ENCODE results near the gene CDCA3.

The CDCA3 gene

GRCh38 chr12:6853626-6854025, 2.5 kb upstream of the CDCA3 start:
- in situ Hi-C loops (cut with MboI; ENCODE audit: low sequenced_read_pairs), result no loop called here

GRCh38 chr12:6852651-6853354, 1.7 kb upstream of the CDCA3 start:
- in situ Hi-C loops (cut with MboI; ENCODE audit: low sequenced_read_pairs), result no loop called here

DNA sequence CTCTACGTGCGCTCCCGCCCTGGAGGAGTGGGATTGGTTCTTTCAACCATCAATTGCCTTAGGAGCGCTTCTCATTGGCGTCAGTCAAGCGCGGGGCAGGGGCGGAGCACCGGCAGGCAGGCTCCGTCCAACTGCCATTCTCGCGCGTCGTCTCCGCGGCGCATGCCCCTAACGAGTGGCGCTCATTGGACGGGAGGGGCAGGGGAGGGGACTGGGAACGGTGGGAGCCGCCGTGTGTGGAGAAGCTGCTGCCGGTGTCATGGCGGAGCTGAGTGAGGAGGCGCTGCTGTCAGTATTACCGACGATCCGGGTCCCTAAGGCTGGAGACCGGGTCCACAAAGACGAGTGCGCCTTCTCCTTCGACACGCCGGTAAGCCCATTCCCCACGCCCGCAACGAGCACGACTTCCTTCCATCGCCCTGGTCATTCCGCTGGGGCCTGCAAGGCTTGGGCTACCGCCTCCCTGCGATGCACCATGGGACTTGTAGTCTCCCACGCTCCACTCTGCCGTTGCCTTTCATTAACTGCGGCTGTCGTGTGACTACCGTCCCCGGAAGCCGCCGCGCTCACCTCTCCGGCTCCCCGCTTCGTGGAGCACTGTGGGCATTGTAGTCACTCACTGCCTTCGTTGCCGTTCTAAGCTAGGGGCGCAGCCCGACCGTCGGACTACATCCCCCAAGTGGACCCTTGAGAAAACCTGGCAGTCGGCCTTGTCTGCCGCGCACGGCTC, 1.0 kb upstream of the CDCA3 start, which contains the start of gene USP5:
USP5 (plus strand) TSS at position 230 of the 730 bp plus-strand sequence; CDS start at position 260, 30 bp downstream.
- in situ Hi-C loops (cut with MboI; ENCODE audit: low sequenced_read_pairs), result no loop called here

DNA sequence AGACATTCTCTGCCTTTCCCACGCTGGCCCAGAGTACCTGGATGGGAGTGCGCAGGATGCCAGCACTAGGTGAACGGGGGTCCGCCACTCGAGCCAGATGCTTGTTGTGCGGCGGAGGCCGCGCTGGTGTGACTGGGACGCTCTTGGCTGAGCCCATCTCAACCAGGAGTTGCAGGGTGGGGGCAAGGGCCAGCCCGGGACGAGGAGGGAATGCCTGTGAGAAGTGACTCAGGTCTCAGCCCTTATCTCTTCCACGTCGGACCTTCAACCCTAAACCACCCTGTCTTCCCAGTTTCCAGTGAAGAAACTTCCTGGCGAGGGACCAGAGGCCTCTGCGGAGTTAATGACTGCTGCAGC, 312 bp downstream of the CDCA3 start:
- in situ Hi-C loops (cut with MboI; ENCODE audit: low sequenced_read_pairs), result no loop called here

DNA sequence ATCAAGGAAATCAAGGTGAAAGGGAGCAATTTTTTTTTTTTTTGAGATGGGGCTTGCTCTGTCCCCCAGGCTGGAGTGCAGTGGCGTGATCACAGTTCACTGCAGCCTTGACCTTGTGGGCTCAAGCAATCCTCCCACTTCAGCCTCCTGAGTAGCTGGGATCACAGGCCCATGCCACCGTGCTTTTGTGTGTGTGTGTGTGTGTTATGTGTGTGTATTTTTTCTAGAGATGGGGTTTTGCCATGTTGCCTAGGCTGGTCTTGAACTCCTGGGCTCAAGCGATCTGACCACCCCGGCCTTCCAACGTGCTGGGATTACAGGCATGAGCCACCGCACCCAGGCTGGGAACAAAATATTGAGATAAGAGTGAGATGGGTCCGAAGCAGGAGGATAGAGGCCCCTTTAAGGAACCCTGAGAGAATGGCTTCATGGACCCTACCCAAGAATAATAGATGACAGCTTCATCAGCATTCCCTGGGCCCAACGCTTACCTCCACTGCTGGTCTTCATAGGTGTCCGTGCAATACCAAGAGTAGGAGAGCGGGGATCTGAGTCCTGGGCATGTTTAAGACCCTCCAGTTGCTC, 1.0 kb downstream of the CDCA3 start:
- in situ Hi-C loops (cut with MboI; ENCODE audit: low sequenced_read_pairs), result no loop called here

DNA sequence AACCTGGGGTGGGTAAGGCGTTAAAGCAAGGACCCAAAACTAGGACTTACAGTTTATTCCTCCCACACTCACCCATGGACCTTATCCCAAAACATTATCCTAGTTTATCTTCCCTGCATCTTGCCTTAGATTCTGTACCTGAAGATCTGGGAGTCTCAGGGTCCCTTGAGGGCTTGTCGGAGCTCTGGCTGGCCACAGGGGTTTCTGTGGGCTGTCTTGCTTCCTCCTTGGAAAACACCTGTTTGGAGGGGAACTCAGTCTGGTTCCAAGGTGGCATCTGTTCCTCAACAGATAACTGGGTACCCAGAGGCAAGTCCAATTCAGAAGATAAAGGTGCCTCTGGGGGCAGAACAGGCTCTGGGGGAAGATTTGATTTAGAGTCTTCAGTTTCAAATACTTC, 1.7 kb downstream of the CDCA3 start:
- in situ Hi-C loops (cut with MboI; ENCODE audit: low sequenced_read_pairs), result no loop called here

GRCh38 chr12:6847676-6848075, 3.4 kb downstream of the CDCA3 start:
- in situ Hi-C loops (cut with MboI; ENCODE audit: low sequenced_read_pairs), result no loop called here

DNA sequence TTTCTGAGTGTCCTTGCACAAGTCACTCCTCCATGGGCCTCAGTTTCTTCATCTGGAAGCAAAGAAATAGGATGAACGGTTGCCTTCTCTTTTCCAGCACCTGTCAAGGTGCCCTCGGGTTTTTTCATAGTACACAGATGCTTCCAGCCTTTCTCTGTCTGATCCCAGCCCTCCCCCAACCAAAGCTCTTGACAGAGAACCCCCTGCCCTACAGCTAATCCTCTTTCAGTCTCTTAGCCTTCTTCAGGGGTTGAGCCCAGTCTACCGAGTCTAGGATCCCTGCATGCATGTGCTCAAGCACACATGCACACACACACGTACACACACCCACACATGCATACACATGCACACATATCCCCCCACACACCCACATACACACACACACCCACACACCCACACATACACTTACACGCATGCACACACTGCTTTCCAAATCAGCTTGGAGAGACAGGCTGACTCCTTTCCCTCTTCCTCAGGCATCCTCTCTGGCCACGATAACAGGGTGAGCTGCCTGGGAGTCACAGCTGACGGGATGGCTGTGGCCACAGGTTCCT, 4.7 kb downstream of the CDCA3 start:
- in situ Hi-C loops (cut with MboI; ENCODE audit: low sequenced_read_pairs), result no loop called here

DNA sequence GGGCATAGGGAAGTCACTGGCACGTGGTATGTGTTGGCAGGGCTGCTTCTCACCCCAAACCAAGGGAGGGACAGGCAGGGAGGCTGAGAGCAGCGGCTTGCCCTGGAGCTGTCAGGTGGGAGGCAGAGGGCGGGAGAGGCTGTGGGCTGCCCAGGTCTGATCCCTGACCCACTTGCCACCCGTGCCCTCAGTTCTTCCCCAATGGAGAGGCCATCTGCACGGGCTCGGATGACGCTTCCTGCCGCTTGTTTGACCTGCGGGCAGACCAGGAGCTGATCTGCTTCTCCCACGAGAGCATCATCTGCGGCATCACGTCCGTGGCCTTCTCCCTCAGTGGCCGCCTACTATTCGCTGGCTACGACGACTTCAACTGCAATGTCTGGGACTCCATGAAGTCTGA, 5.7 kb downstream of the CDCA3 start:
- in situ Hi-C loops (cut with MboI; ENCODE audit: low sequenced_read_pairs), result no loop called here

DNA sequence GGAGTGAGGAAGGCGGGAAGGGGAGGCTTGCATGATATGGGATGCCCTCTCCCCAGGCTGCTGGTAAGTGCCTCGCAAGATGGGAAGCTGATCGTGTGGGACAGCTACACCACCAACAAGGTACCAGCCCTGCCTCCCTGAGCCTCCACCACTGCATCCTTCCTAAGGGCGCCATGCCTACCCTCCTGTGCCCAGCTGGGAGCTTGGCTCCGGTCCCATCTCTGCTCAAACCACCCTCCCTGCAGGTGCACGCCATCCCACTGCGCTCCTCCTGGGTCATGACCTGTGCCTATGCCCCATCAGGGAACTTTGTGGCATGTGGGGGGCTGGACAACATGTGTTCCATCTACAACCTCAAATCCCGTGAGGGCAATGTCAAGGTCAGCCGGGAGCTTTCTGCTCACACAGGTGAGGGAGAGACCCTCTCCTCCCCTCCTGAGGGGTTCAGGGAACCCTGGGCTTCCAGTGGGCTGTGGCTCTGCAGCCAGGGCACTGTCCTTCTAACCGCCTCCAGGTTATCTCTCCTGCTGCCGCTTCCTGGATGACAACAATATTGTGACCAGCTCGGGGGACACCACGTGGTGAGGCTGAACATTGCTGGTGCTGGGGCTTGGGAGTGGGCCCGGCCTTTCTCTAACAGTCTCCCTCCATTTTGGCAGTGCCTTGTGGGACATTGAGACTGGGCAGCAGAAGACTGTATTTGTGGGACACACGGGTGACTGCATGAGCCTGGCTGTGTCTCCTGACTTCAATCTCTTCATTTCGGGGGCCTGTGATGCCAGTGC, 7.8 kb downstream of the CDCA3 start:
- in situ Hi-C loops (cut with MboI; ENCODE audit: low sequenced_read_pairs), result no loop called here

- in situ Hi-C loops (cut with MboI; ENCODE audit: low sequenced_read_pairs), result no loop called here
Measured at GRCh38 chr12:6842075-6842474, 9.0 kb downstream of the CDCA3 start.

- in situ Hi-C loops (cut with MboI; ENCODE audit: low sequenced_read_pairs), result no loop called here
Measured at GRCh38 chr12:6840761-6841515, 10.1 kb downstream of the CDCA3 start, which contains the start of gene GNB3. GNB3 (plus strand) TSS chr12:6840925; CDS start chr12:6841288, 363 bp downstream.

GRCh38 chr12:6840330-6840729, 10.8 kb downstream of the CDCA3 start:
- in situ Hi-C loops (cut with MboI; ENCODE audit: low sequenced_read_pairs), result no loop called here

DNA sequence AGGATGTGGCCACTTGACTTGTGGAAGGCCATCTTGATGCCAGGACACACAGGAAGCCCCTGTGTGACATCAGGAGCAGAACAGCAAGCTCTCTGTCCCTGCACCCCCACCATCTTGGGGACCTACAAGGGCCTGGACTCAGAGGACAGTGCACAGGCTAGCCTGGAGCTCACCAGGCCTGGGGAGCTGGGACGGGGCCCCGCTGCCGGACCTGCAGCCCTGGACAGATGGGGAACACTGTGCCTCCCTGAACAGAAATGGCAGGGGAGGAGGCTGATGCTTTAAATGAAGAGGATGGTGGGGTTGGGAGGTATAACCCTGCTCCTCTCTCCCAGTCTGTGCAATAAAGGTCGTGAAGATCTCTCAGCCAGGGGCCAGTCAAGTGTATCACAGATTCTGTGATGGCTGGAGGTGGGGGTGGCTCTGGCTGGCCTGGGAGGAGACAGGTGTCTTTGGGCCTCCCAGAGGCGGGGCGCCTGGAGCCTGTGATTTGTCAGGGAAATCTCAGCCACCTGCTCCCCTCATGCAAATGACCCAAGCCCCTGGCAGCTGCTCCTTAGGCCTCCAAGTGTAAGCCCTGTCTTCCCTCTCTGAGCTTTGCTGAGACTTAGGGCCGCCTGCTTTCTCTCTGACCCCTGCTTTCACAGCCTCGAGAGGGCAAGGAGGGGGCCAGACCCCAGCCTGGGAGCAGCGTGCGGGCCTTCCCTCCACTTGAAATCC, 11.4 kb downstream of the CDCA3 start:
- in situ Hi-C loops (cut with MboI; ENCODE audit: low sequenced_read_pairs), result no loop called here

- in situ Hi-C loops (cut with MboI; ENCODE audit: low sequenced_read_pairs), result no loop called here
Measured at GRCh38 chr12:6838854-6839253, 12.2 kb downstream of the CDCA3 start.

GRCh38 chr12:6837370-6838060, 13.6 kb downstream of the CDCA3 start:
- in situ Hi-C loops (cut with MboI; ENCODE audit: low sequenced_read_pairs), result no loop called here

DNA sequence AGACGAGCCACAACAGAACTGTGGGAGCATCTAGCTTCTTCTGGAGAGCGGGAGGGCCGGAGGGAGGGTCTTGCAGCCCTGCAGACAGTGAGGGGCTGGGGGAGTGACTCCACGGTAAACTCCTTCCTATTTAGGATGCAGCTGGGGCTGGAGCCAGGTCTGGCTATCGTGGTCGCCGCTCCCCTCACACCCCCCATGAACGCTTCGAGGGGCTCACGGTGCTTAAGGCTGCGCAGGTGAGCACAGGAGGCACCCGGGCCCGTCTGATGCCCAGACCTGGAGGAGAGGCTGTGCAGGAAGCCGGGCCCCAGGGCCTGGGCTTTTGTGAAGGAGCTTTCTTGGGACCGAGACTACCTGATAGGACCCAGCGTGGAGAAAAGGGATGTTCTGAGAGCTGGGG, 14.2 kb downstream of the CDCA3 start:
- in situ Hi-C loops (cut with MboI; ENCODE audit: low sequenced_read_pairs), result no loop called here

DNA sequence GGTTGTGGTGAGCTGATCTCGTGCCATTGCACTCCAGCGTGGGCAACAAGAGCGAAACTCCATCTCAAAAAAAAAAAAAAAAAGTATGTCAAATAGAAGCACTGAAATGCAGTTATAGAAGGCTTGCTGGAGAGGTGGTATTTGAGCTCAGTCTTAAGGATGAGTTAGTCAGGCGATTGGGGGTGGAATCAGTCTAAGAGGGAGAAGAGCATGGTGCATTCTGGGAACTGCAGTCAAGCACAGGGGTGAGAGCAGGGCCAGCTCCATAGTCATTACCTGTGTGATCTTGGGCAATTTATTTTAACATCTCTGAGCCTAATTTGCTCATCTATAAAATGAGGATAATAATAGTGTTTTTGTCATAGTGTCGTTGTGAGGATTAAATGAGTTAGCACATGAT, 16.2 kb downstream of the CDCA3 start:
- in situ Hi-C loops (cut with MboI; ENCODE audit: low sequenced_read_pairs), result no loop called here

DNA sequence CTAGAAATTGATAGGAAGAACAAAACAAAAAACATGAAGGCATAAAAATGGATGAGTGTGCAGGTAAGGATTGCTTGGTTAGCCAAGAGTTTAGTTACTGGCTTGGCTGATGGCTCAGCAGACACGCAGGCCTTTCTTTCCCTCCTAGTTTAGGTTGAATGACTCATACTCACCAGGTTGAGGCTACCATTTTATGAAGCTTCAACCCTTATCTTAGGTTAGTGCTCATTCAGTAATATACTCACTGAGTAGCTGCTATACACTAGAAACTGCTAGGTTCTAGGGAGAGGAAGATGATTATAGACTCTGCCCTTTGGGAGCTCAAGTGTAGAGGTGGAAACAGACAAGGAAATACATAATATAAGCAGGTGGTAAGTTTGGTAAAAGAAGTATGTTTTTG, 16.8 kb downstream of the CDCA3 start:
- in situ Hi-C loops (cut with MboI; ENCODE audit: low sequenced_read_pairs), result no loop called here
